K562 (cell line): ENCODE data around the gene PXN. TPM values are rescaled to one million over a fixed set of nuclear protein-coding genes. Genes with fewer than 3 reads are reported as not detected.
A peak's percentile ranks its signal among the peaks of the same experiment; 100 is the strongest.

Experiments
- ATAC-seq: fragments of 200-7000 bp; cut with Tn5 transposase; 3 replicates; pipeline ENCODE4 v1.9.1; 2020; ENCODE audit warnings: moderate library complexity
- BruUV-seq: library from RNA; stranded (reverse); fragments of 400-500 nt; replicated peaks from 2 replicates; lab custom pipeline; 2021; lab: Mats Ljungman, UMichigan
- CTCF ChIA-PET: fragments of 300-600 bp; formaldehyde crosslinking; extraction: SDS; loops from one replicate; lab custom pipeline; 2021; ENCODE audit warnings: low intra/inter-chr PET ratio; lab: Yijun Ruan, JAX
- POLR2A ChIA-PET: fragments of 300-600, 350-650 bp; sonication (Branson Sonifier 250); formaldehyde crosslinking; extraction: SDS; loops from one replicate; lab custom pipeline; 2021; ENCODE audit warnings: antibody characterized with exemption, inconsistent platforms; lab: Yijun Ruan, JAX
- DNase-seq, 4 experiments: peaks; one replicate each; pipeline versions ENCODE4 v3.0.0 to v3.0.0-alpha.2; 2011 to 2018; ENCODE audit warnings: low spot score in 3 of 4, mixed read lengths in 3 of 4; ENCODE audit errors: extremely low read depth in 1 of 4
- FAIRE-seq: peaks from 2 replicates; lab custom pipeline; 2011; peaks lifted over from hg19 to GRCh38; lab: Jason Lieb, UNC
- H2AFZ ChIP-seq: 2 replicates; pipeline ENCODE4 v1.6.0; 2011; ENCODE audit warnings: low read depth, low read length, control low read depth, inconsistent platforms
- H3K27ac ChIP-seq: fragments of 200-600 bp; 3 replicates; pipeline ENCODE4 v1.8.0; 2011; ENCODE audit warnings: low read depth, mild to moderate bottlenecking, control low read depth, inconsistent platforms, low read length, moderate library complexity, mixed read lengths; ENCODE audit errors: extremely low read depth
- H3K27me3 ChIP-seq, 2 experiments: fragments of 300-600 bp in 1 of 2; 2 replicates in 1 of 2; 3 replicates in 1 of 2; pipeline versions ENCODE4 v1.6.0 to v1.8.0; 2011; ENCODE audit warnings: inconsistent platforms in 2 of 2, low read length in 2 of 2, mild to moderate bottlenecking in 1 of 2, mixed read lengths in 1 of 2, moderate library complexity in 1 of 2; ENCODE audit not compliant: control insufficient read depth in 2 of 2, insufficient read depth in 2 of 2
- H3K36me3 ChIP-seq: fragments of 300-600 bp; 3 replicates; pipeline ENCODE4 v1.8.0; 2011; ENCODE audit warnings: mild to moderate bottlenecking, low read length, inconsistent platforms; ENCODE audit not compliant: control insufficient read depth, insufficient read depth
- H3K4me1 ChIP-seq, 2 experiments: fragments of 200-600 bp in 1 of 2; replicated peaks in 1 of 2; 2 replicates in 1 of 2; 3 replicates in 1 of 2; pipeline versions ENCODE4 v1.5.1 to v1.8.0; 2011; ENCODE audit warnings: inconsistent platforms in 2 of 2, low read length in 2 of 2, mild to moderate bottlenecking in 1 of 2, mixed read lengths in 1 of 2, moderate library complexity in 1 of 2; ENCODE audit not compliant: control insufficient read depth in 2 of 2, insufficient read depth in 2 of 2
- H3K4me2 ChIP-seq: 2 replicates; pipeline ENCODE4 v1.6.1; 2011; ENCODE audit warnings: low read length, control low read depth, inconsistent platforms, mixed read lengths; ENCODE audit not compliant: insufficient read depth
- H3K4me3 ChIP-seq: fragments of 200-600 bp; sonication (generic), shearing (Covaris generic); 2 replicates; pipeline ENCODE4 v1.5.1; 2016; ENCODE audit warnings: control low read depth, inconsistent platforms
- H3K79me2 ChIP-seq: fragments of 200-600 bp; 3 replicates; pipeline ENCODE4 v1.8.0; 2011; ENCODE audit warnings: low read length, inconsistent platforms; ENCODE audit not compliant: control insufficient read depth, insufficient read depth
- H3K9ac ChIP-seq, 2 experiments: 2 replicates each; pipeline versions ENCODE4 v1.6.0 to v1.6.1; 2011; ENCODE audit warnings: low read depth in 2 of 2, low read length in 2 of 2, control low read depth in 1 of 2, inconsistent platforms in 1 of 2, mild to moderate bottlenecking in 1 of 2, mixed read lengths in 1 of 2; ENCODE audit not compliant: insufficient read depth in 1 of 2
- H3K9me1 ChIP-seq: one replicate; pipeline ENCODE4 v1.6.0; 2011; ENCODE audit warnings: inconsistent platforms, mild to moderate bottlenecking, low read length, moderate library complexity; ENCODE audit not compliant: control insufficient read depth, insufficient read depth
- H3K9me3 ChIP-seq: replicated peaks from 2 replicates; pipeline ENCODE4 v1.5.1; 2011; ENCODE audit warnings: low read depth, low read length, inconsistent platforms; ENCODE audit not compliant: control insufficient read depth, insufficient read depth
- H4K20me1 ChIP-seq: replicated peaks from 2 replicates; pipeline ENCODE4 v1.6.1; 2011; ENCODE audit warnings: low read length, inconsistent platforms, mixed read lengths; ENCODE audit not compliant: control insufficient read depth, insufficient read depth
- ARID3A ChIP-seq: IDR thresholded peaks from 2 replicates; pipeline ENCODE4 v1.6.1; 2012; ENCODE audit warnings: low read depth, low read length, improper control_type of control experiment, borderline replicate concordance
- EP300 ChIP-seq: IDR thresholded peaks from 2 replicates; pipeline ENCODE4 v1.6.1; 2012; ENCODE audit warnings: low read length, improper control_type of control experiment
- GTF2F1 ChIP-seq: IDR thresholded peaks from 2 replicates; pipeline ENCODE4 v1.6.1; 2011; ENCODE audit warnings: low read depth, low read length, improper control_type of control experiment
- MIER1 ChIP-seq: fragments of 450-650 bp; IDR thresholded peaks from 2 replicates; pipeline ENCODE4 v1.6.1; 2016; ENCODE audit warnings: antibody characterized with exemption, mild to moderate bottlenecking, low read depth
- NCOA2 ChIP-seq, 2 experiments: fragments of 450-650 bp; IDR thresholded peaks; 2 replicates each; pipeline ENCODE4 v1.6.1; 2018; ENCODE audit warnings: mild to moderate bottlenecking in 2 of 2, moderate library complexity in 1 of 2; ENCODE audit not compliant: partially characterized antibody in 2 of 2
- NRF1 ChIP-seq, 2 experiments: fragments of 450-650 bp; IDR thresholded peaks in 1 of 2; conservative IDR thresholded peaks in 1 of 2; 2 replicates each; pipeline ENCODE4 v1.6.1; 2014; ENCODE audit warnings: mild to moderate bottlenecking in 2 of 2
- RBM14 ChIP-seq: fragments of 200-400 bp; formaldehyde crosslinking; IDR thresholded peaks from 2 replicates; pipeline ENCODE4 v1.6.1; 2018; ENCODE audit warnings: low read depth, mild to moderate bottlenecking, low read length, moderate library complexity, borderline replicate concordance; ENCODE audit not compliant: insufficient read depth
- SAFB ChIP-seq: fragments of 200-400 bp; formaldehyde crosslinking; IDR thresholded peaks from 2 replicates; pipeline ENCODE4 v1.6.1; 2017; ENCODE audit warnings: low read depth, low read length, borderline replicate concordance
- SNRNP70 ChIP-seq: fragments of 200-400 bp; formaldehyde crosslinking; optimal IDR thresholded peaks from 2 replicates; pipeline ENCODE3; 2017; ENCODE audit warnings: low read depth, low read length
- TFAP4 ChIP-seq: sonication (generic); formaldehyde crosslinking; IDR thresholded peaks from 2 replicates; pipeline ENCODE4 v1.8.0; 2022; ENCODE audit warnings: missing genetic modification reagents, mild to moderate bottlenecking, moderate library complexity, borderline replicate concordance
- WHSC1 ChIP-seq: IDR thresholded peaks from one replicate; pipeline ENCODE4 v1.6.1; 2012; ENCODE audit warnings: low read length, control low read depth, inconsistent platforms
- ZNF184 ChIP-seq: sonication (generic); formaldehyde crosslinking; IDR thresholded peaks from 2 replicates; pipeline ENCODE4 v1.5.0; 2020; ENCODE audit warnings: missing genetic modification reagents
- ZNF239 ChIP-seq: fragments of 250-450 bp; sonication (Bioruptor Pico); IDR thresholded peaks from 2 replicates; pipeline ENCODE4 v1.4.0; 2020; ENCODE audit warnings: mild to moderate bottlenecking
- ZNF766 ChIP-seq: fragments of 200-800 bp; sonication (Bioruptor generic); conservative IDR thresholded peaks from 2 replicates; pipeline ENCODE4 v1.6.1; 2016; ENCODE audit warnings: missing genetic modification characterization, missing compliant biosample characterization
- WGBS: fragments of 100-300 bp; shearing (Covaris generic); methylation state at CpG from one replicate; pipeline ENCODE4 v1.1.6; 2016; ENCODE audit warnings: low coverage, mixed read lengths; ENCODE audit not compliant: insufficient coverage; ENCODE audit errors: missing lambda C conversion rate; 5-methylcytosine and 5-hydroxymethylcytosine counted together
- in situ Hi-C: fragments of 300-500 bp; cut with MboI; formaldehyde crosslinking; loops from 4 replicates; pipeline ENCODE4 v1.15.0; 2018; ENCODE audit warnings: inconsistent platforms, mixed read lengths
- intact Hi-C: fragments of 100-400 bp; cut with micrococcal nuclease; formaldehyde crosslinking; loops from 2 replicates; pipeline ENCODE4 v1.14.2; 2022
- polyA plus RNA-seq, 8 experiments: library from polyadenylated mRNA; depleted of rRNA in 4 of 8; stranded (reverse) in 5 of 8; unstranded in 3 of 8; fragments of >200 nt; fragmentation: Nextera tagmentation in 2 of 8; fragmentation: Illumina TruSeq in 1 of 8; extraction: Ambion mirVana in 2 of 8; extraction: Trizol in 1 of 8; gene quantifications; 2 replicates each; pipeline versions ENCODE4 v1.2.1 to v1.2.3, GENCODE V29; 2011 to 2014; ENCODE audit warnings: inconsistent platforms in 1 of 8, missing spikeins in 1 of 8
- total RNA-seq, 7 experiments: library from RNA; depleted of rRNA in 6 of 7; stranded (reverse); fragments of >200 nt in 6 of 7; fragmentation: Illumina TruSeq in 2 of 7; extraction: Trizol in 2 of 7; gene quantifications; 2 replicates each; pipeline versions ENCODE4 v1.2.1 to v1.2.3, GENCODE V29; 2011 to 2021; ENCODE audit warnings: low replicate concordance in 1 of 7
- TF ChIP-seq, protein P1 (sequence below): fragments of 450-650 bp; conservative IDR thresholded peaks from 2 replicates; pipeline ENCODE4 v1.6.1; 2016; ENCODE audit warnings: missing genetic modification characterization, low read depth, mild to moderate bottlenecking, control low read depth, missing compliant biosample characterization

Gene PXN
- total and polyA plus RNA-seq, 9 of the 15 experiments (the other 6 are each of a cell fraction or from before 2014, with no cell fraction given), result 4.0 to 74.1 (median 18.6) TPM

- no TSS peak for BruUV-seq
- TF ChIP-seq SNRNP70 (no peak), ARID3A (no peak), RBM14 (no peak), SAFB (no peak), ZNF184 (CRISPR knock-in tag) (no peak), WHSC1 (no peak), GTF2F1 (no peak), MIER1 (no peak), NRF1 (conservative IDR thresholded peaks at IDR 0.05 in 1 of 2, IDR thresholded peaks at IDR 0.05 in 1 of 2) (no peak), NCOA2 (IDR thresholded peaks at IDR 0.05; ENCODE audit: partially characterized antibody in 2 of 2) (no peak), ZNF766 (no peak), ZNF239 (CRISPR knock-in tag) (no peak), EP300 (no peak), TFAP4 (CRISPR knock-in tag) (no peak)
- TF ChIP-seq, protein P1, sequence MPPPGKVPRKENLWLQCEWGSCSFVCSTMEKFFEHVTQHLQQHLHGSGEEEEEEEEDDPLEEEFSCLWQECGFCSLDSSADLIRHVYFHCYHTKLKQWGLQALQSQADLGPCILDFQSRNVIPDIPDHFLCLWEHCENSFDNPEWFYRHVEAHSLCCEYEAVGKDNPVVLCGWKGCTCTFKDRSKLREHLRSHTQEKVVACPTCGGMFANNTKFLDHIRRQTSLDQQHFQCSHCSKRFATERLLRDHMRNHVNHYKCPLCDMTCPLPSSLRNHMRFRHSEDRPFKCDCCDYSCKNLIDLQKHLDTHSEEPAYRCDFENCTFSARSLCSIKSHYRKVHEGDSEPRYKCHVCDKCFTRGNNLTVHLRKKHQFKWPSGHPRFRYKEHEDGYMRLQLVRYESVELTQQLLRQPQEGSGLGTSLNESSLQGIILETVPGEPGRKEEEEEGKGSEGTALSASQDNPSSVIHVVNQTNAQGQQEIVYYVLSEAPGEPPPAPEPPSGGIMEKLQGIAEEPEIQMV, result no peak
Measured at GRCh38 chr12:120227233-120228040, 38.1 kb downstream of the PXN start.

More at GRCh38 chr12:120227233-120228040, 38.1 kb downstream of the PXN start:
- no peak for FAIRE-seq
- Histone ChIP-seq H4K20me1 (peaks cover 9% of the 10 kb centered on the region), H3K27me3 (no peaks in the 10 kb centered on the region), H3K27ac (no peak overlapping the region), H3K4me1 (peaks cover 64 to 70% of the 10 kb centered on the region in 2 experiments), H3K4me3 (no peak overlapping the region), H3K9me1 (peaks cover 3% of the 10 kb centered on the region), H3K9me3 (no peaks in the 10 kb centered on the region), H3K9ac (peak overlapping the region in 1 of 2 experiments; percentile 73; a peak in 1 of 4 replicates), H2AFZ (no peak overlapping the region), H3K36me3 (peaks cover 30% of the 10 kb centered on the region; the same call in 2 of the 3 replicates), H3K79me2 (peaks cover 38% of the 10 kb centered on the region), H3K4me2 (no peak overlapping the region)
- intact Hi-C loops, result loop anchor here (1.0 to 5.0 kb wide), 4 partner anchors 38 to 130 kb away; partner anchors contain the start of genes PXN and RNU4-2
- no peak for DNase-seq
- POLR2A ChIA-PET, result interaction anchor here (0.6 to 17.7 kb wide), 23 partner anchors 8 to 210 kb away, joined by 3 to 420 read pairs (median 4); partner anchors contain the start of genes COX6A1, GCN1, PXN and RNU4-1
- no peak for ATAC-seq
- CTCF ChIA-PET, result interaction anchor here (0.6 to 2.9 kb wide), 3 partner anchors 39 to 240 kb away, joined by 3 to 35 read pairs (median 6); partner anchors contain the start of gene PXN
- in situ Hi-C loops, result loop anchor here (5.0 kb wide), 1 partner anchor 35 kb away; no protein-coding TSS in a partner anchor
- WGBS, result 69% methylated on average over 8 of the region's 8 CpGs
